Measurements from ENCODE around the gene HBQ1.
"Not testable (repeated sequence)": the region's sequence is repeated elsewhere in the genome, so short reads cannot be mapped to it uniquely, and the experiment has no call there.

Gene HBQ1

GRCh38 chr16:162271-162991 is 17.8 kb upstream of the HBQ1 start:
- DNase-seq, result no peak

DNA sequence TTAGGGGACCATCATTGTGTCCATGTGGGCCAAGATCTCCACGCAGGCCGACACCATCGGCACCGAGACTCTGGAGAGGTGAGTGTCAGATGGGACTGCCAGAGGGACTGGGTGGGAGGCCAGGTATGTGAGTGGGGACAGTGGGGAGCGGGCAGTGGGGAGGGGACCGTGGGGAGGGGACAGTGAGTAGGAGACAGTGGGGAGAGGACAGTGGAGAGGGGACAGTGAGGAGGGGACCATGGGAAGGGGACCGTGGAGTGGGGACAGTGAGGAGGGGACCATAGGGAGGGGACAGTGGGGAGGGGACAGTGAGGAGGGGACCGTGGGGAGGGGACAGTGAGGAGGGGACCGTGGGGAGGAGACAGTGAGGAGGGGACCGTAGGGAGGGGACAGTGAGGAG is 17.1 kb upstream of the HBQ1 start:
- DNase-seq, result not testable (repeated sequence)

DNA sequence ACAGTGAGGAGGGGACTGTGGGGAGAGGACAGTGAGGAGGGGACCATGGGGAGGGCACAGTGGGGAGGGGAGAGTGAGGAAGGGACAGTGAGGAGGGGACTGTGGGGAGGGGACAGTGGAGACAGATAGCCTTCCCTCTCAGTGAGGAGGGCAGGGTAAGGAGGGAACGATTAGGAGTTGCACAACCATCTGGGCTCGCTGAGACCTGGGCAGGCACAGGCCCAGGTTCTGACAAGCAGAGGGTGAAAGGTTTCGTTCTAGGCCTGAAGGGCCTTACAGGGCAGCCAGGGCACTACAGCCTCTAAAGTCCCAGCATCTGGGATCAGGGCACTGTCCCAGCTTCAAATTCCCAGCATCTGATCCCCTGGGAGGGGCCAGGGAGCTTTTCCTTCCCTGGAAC is 16.6 kb upstream of the HBQ1 start:
- not testable (repeated sequence) for DNase-seq

DNA sequence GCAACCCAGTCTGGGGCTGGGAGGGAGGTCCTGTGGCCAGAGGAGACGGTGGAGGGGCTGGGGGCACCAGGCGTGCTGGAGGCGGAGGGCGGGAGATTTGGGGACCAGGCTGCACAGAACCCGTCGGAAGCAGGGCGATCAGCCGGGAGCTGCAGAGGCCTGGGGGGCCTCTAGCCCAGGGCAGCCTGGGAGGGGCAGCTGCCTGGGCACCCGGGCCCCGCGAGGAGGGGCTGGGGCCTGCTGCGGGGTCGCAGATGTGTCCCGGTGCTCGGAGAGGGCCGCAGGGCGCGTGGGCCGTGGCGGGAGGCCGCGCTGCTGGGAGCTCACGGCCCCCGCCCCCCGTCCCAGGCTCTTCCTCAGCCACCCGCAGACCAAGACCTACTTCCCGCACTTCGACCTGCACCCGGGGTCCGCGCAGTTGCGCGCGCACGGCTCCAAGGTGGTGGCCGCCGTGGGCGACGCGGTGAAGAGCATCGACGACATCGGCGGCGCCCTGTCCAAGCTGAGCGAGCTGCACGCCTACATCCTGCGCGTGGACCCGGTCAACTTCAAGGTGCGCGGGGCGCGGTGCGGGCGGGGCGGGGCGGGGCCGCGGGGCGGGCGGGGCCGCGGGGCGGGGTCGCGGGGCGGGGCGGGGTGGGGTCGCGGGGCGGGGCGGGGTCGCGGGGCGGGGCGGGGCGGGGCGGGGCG is 16.0 kb upstream of the HBQ1 start:
- not testable (repeated sequence) for DNase-seq

- DNase-seq, result no peak
Observed at GRCh38 chr16:164827-165538, 15.3 kb upstream of the HBQ1 start.

DNA sequence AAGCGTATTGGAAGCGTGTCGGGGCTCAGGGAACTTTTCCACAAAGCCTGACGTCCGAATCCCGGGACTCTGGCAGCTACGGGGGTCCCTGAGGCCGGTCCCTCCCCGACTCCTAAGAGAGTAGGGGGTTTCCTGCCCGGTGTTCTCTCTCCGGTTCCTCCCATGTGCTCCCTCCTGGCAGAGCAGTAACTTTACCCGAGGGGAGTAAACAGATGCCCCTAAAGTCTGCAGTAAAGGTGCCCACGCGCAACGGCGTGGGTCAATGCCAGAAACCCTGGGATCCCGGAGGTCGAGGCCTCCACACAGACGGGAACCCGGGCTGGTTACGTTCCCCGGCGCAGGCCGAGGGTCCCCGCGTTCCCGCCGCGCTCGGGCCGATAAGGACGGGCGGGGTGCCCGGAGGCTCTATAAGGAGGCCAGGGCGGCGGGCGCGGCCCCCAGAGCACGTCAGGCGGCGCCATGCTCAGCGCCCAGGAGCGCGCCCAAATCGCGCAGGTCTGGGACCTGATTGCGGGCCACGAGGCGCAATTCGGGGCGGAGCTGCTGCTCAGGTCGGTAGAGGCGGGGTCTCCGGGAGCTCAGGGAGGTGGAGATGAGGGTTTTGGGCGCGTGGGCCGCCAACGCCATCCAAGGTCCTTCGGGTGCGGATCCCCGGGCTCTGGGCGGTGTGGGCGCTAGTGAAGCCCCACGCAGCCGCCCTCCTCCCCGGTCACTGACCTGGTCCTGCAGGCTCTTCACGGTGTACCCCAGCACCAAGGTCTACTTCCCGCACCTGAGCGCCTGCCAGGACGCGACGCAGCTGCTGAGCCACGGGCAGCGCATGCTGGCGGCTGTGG is 14.5 kb upstream of the HBQ1 start, which contains the start of gene HBM:
TSS of gene HBM (plus strand) at position 440 of the 836 bp plus-strand sequence. CDS start at position 460, 20 bp downstream.
- DNase-seq, result no peak

- no peak for DNase-seq
Observed at GRCh38 chr16:166375-167121, 13.7 kb upstream of the HBQ1 start.

DNA sequence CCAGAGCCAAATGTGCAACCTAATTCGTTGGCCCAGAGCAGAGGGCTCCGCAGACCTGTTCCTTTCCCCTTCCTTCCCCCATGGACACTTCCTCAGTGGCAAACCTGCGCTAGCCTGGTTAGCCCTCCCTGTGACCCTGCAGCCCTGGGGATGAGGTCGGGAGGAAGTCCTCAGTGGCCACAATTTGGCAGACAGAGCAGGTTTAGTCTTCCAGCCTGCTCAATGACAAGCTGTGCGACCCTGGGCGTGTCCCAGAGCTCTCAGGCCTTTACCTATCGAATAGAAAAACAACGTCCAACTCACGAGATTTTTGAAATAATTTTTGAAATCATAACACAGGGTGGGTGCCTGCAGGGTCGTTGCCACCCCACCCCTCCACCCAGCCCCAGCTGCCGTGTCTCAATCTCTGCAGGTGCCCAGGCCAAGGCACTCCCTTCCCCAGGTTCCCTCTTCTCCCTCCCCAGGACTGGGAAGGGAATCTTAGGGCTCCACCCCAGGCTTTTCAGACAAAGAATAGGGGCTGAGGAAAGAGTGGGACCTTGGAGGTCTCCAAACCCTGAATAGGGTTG is 13.1 kb upstream of the HBQ1 start:
- no peak for DNase-seq

DNA sequence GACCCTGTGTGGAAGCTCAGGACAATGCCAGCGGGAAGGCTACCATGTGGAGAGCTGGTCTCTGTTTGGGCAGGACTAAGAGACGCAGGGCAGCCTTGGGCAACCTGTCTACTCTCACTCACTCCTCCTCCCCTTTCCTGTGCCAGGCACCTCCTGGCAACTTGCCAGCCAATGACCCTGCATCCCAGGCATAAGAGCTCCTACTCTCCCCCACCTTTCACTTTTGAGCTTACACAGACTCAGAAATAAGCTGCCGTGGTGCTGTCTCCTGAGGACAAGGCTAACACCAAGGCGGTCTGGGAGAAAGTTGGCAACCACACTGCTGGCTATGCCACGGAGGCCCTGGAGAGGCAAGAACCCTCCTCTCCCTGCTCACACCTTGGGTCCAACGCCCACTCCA is 11.8 kb upstream of the HBQ1 start:
- DNase-seq, result no peak

DNA sequence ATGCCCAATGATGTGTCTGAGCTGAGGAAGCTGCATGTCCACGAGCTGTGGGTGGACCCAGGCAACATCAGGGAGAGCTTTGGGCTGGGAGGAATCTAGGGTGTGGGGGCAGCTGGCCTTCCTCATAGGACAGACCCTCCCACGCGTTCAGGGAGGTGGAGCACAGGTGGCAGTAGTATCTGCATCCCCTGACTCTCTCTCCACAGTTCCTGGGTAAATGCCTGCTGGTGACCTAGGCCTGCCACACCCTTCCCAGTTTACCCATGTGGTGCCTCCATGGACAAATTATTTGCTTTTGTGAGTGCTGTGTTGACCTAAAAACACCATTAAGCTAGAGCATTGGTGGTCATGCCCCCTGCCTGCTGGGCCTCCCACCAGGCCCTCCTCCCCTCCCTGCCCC is 11.2 kb upstream of the HBQ1 start:
- no peak for DNase-seq

DNA sequence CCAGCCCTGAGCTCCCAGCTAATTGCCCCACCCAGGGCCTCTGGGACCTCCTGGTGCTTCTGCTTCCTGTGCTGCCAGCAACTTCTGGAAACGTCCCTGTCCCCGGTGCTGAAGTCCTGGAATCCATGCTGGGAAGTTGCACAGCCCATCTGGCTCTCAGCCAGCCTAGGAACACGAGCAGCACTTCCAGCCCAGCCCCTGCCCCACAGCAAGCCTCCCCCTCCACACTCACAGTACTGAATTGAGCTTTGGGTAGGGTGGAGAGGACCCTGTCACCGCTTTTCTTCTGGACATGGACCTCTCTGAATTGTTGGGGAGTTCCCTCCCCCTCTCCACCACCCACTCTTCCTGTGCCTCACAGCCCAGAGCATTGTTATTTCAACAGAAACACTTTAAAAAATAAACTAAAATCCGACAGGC is 10.2 kb upstream of the HBQ1 start:
- not testable (repeated sequence) for DNase-seq

DNA sequence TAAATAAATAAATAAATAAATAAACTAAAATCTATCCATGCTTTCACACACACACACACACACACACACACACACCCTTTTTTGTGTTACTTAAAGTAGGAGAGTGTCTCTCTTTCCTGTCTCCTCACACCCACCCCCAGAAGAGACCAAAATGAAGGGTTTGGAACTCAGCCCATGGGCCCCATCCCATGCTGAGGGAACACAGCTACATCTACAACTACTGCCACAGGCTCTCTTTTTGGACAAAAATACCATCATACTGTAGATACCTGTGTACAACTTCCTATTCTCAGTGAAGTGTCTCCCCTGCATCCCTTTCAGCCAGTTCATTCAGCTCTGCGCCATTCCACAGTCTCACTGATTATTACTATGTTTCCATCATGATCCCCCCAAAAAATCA is 9.5 kb upstream of the HBQ1 start:
- no peak for DNase-seq

- DNase-seq, result not testable (repeated sequence)
Observed at GRCh38 chr16:172374-172941, 7.8 kb upstream of the HBQ1 start, which contains the start of gene HBA2. HBA2 (plus strand) TSS chr16:172876; CDS start chr16:172913, 37 bp downstream.

DNA sequence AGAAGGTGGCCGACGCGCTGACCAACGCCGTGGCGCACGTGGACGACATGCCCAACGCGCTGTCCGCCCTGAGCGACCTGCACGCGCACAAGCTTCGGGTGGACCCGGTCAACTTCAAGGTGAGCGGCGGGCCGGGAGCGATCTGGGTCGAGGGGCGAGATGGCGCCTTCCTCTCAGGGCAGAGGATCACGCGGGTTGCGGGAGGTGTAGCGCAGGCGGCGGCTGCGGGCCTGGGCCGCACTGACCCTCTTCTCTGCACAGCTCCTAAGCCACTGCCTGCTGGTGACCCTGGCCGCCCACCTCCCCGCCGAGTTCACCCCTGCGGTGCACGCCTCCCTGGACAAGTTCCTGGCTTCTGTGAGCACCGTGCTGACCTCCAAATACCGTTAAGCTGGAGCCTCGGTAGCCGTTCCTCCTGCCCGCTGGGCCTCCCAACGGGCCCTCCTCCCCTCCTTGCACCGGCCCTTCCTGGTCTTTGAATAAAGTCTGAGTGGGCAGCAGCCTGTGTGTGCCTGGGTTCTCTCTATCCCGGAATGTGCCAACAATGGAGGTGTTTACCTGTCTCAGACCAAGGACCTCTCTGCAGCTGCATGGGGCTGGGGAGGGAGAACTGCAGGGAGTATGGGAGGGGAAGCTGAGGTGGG is 6.9 kb upstream of the HBQ1 start:
- DNase-seq, result not testable (repeated sequence)

- not testable (repeated sequence) for DNase-seq
Observed at GRCh38 chr16:173928-174769, 6.1 kb upstream of the HBQ1 start.

- DNase-seq, result peak; percentile 66
Observed at GRCh38 chr16:175011-175949, 5.0 kb upstream of the HBQ1 start.

DNA sequence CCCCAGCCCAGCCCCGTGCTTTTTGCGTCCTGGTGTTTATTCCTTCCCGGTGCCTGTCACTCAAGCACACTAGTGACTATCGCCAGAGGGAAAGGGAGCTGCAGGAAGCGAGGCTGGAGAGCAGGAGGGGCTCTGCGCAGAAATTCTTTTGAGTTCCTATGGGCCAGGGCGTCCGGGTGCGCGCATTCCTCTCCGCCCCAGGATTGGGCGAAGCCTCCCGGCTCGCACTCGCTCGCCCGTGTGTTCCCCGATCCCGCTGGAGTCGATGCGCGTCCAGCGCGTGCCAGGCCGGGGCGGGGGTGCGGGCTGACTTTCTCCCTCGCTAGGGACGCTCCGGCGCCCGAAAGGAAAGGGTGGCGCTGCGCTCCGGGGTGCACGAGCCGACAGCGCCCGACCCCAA is 4.3 kb upstream of the HBQ1 start:
- not testable (repeated sequence) for DNase-seq

Data from OCI-M1 (cell line).